ENCODE measurements around the gene GAREM1. TPM values are rescaled to one million over a fixed set of nuclear protein-coding genes. Genes with fewer than 3 reads are reported as not detected.

The GAREM1 gene
- total and polyA plus RNA-seq, 9 of the 15 experiments (the other 6 are each of a cell fraction or from before 2014, with no cell fraction given) = 0.03 to 0.33 (median 0.07) TPM; not detected in 1

DNA sequence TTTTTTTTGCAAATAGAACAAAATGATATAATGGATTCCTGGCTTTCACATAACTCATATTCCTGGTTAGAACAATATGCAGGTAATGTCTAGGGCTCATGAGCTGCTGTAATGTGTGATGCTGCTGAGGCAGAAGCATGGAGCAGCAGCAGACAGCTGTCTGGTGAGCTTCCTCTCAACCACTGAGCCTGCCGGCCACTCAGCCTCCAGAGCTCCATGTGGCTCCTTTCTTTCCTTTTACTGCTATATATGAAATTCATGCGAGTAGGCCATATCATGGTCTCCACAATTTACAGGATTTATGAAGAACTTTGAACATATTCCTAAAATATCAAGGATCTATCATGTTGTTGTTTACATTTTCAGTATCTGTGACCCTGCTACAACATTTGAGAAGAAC, 159.9 kb downstream of the GAREM1 start (continued):
- TF ChIP-seq, protein P1, sequence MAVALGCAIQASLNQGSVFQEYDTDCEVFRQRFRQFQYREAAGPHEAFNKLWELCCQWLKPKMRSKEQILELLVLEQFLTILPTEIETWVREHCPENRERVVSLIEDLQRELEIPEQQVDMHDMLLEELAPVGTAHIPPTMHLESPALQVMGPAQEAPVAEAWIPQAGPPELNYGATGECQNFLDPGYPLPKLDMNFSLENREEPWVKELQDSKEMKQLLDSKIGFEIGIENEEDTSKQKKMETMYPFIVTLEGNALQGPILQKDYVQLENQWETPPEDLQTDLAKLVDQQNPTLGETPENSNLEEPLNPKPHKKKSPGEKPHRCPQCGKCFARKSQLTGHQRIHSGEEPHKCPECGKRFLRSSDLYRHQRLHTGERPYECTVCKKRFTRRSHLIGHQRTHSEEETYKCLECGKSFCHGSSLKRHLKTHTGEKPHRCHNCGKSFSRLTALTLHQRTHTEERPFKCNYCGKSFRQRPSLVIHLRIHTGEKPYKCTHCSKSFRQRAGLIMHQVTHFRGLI (CRISPR knock-in tag; IDR thresholded peaks at IDR 0.05) = no peak
- TF ChIP-seq KDM2B (CRISPR knock-in tag; IDR thresholded peaks at IDR 0.05) = no peak
- TF ChIP-seq, protein P2, sequence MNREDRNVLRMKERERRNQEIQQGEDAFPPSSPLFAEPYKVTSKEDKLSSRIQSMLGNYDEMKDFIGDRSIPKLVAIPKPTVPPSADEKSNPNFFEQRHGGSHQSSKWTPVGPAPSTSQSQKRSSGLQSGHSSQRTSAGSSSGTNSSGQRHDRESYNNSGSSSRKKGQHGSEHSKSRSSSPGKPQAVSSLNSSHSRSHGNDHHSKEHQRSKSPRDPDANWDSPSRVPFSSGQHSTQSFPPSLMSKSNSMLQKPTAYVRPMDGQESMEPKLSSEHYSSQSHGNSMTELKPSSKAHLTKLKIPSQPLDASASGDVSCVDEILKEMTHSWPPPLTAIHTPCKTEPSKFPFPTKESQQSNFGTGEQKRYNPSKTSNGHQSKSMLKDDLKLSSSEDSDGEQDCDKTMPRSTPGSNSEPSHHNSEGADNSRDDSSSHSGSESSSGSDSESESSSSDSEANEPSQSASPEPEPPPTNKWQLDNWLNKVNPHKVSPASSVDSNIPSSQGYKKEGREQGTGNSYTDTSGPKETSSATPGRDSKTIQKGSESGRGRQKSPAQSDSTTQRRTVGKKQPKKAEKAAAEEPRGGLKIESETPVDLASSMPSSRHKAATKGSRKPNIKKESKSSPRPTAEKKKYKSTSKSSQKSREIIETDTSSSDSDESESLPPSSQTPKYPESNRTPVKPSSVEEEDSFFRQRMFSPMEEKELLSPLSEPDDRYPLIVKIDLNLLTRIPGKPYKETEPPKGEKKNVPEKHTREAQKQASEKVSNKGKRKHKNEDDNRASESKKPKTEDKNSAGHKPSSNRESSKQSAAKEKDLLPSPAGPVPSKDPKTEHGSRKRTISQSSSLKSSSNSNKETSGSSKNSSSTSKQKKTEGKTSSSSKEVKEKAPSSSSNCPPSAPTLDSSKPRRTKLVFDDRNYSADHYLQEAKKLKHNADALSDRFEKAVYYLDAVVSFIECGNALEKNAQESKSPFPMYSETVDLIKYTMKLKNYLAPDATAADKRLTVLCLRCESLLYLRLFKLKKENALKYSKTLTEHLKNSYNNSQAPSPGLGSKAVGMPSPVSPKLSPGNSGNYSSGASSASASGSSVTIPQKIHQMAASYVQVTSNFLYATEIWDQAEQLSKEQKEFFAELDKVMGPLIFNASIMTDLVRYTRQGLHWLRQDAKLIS (CRISPR knock-in tag; IDR thresholded peaks at IDR 0.05) = no peak

DNA sequence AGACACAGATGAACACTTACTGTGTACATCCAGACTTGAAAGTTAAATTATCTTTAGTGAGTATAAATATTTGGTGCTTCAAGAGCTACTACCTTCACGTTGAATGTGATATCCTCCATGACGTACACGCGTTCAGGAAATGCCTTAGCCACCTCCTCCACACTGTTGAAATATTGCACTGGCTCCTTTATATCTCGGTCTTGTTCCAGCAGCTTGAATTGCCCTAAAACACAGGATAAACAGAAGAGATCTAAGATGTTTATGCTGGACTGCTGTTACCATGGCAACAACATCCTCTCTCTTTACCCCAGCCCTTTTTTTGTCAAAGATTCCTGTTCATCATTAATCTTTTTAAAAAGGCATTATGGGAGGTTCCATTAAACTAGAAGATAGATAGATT, 160.6 kb downstream of the GAREM1 start:
- no TSS peak for BruUV-seq (replicated peaks)
- 1% methylated on average over 5 of the region's 5 CpGs for WGBS (ENCODE audit: insufficient coverage, low coverage, missing lambda C conversion rate)
- Histone ChIP-seq H3K79me2 (ENCODE audit: control insufficient read depth, insufficient read depth, low read length) (no peaks in the 10 kb centered on the region), H3K36me3 (ENCODE audit: control insufficient read depth, insufficient read depth, low read length) (no peaks in the 10 kb centered on the region), H3K4me1 (replicated peaks in 1 of 2; ENCODE audit: control insufficient read depth in 2 of 2, insufficient read depth in 2 of 2, low read length in 2 of 2) (no peaks in the 10 kb centered on the region), H3K9me3 (replicated peaks; ENCODE audit: control insufficient read depth, insufficient read depth, low read depth, low read length) (no peaks in the 10 kb centered on the region), H3K9me1 (ENCODE audit: control insufficient read depth, insufficient read depth, low read length) (no peaks in the 10 kb centered on the region), H2AFZ (ENCODE audit: low read depth, low read length) (no peak overlapping the region), H3K4me2 (ENCODE audit: insufficient read depth, low read length) (no peak overlapping the region), H3K9ac (ENCODE audit: insufficient read depth in 1 of 2, low read depth in 2 of 2, low read length in 2 of 2) (no peak overlapping the region), H4K20me1 (replicated peaks; ENCODE audit: control insufficient read depth, insufficient read depth, low read length) (no peaks in the 10 kb centered on the region), H3K27me3 (ENCODE audit: control insufficient read depth in 2 of 2, insufficient read depth in 2 of 2, low read length in 2 of 2) (no peaks in the 10 kb centered on the region), H3K4me3 (no peak overlapping the region), H3K27ac (ENCODE audit: extremely low read depth, low read depth, low read length) (no peak overlapping the region)
- POLR2A ChIA-PET = no interaction called here
- TF ChIP-seq ZNF239 (CRISPR knock-in tag; IDR thresholded peaks at IDR 0.05) (no peak), MIER1 (IDR thresholded peaks at IDR 0.05; ENCODE audit: low read depth) (no peak), ZC3H8 (IDR thresholded peaks at IDR 0.05) (no peak), RFX1 (IDR thresholded peaks at IDR 0.05) (peak; percentile 84), ZNF444 (CRISPR knock-in tag; IDR thresholded peaks at IDR 0.05) (no peak), HDAC3 (IDR thresholded peaks at IDR 0.05; ENCODE audit: borderline replicate concordance, partially characterized antibody) (no peak)
- CTCF ChIA-PET (ENCODE audit: low intra/inter-chr PET ratio) = no interaction called here
- no peak for FAIRE-seq
- ATAC-seq = no peak
- DNase-seq (ENCODE audit: extremely low read depth in 1 of 4, low spot score in 3 of 4) = no peak
- in situ Hi-C loops (cut with MboI) (no loop called here), intact Hi-C loops (cut with micrococcal nuclease) (no loop called here)
